IPS-NIHi7 (cell line): ENCODE measurements around the gene TMEM135.
"Not testable (repeated sequence)": the region's sequence is repeated elsewhere in the genome, so short reads cannot be mapped to it uniquely, and the experiment has no call there.

Experiments
- DNase-seq: peaks from one replicate; pipeline ENCODE4 v3.0.0; 2012; ENCODE audit warnings: mixed read lengths; ENCODE audit errors: extremely low spot score

TMEM135 gene

DNA sequence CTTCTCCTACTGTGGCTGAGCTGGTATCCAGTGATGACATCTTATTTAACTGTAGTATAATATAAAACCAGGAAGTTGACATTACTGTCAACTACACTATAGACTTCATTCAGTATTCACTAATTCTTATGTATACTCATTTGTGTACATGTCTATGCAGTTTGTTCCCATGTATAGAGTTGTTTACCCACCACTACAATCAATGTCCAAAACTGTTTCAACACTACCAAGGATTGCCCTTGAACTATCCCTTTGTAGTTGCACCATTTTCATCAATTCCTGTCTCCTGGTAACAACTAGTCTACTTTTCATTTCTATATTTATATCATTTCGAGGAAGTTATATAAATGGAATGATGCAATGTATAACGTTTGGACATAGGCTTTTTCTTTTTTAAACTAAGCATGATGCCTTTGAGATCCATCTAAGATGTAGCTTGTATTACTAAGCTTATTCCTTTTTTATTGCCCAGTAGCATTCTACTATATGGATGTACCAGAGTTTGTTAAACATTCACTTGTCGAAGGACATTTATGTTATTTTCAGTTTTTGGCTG lies 39.2 kb downstream of the TMEM135 start:
- no peak for DNase-seq

GRCh38 chr11:87081358-87081757 lies 43.6 kb downstream of the TMEM135 start:
- no peak for DNase-seq

- DNase-seq = no peak
Observed at GRCh38 chr11:87082590-87082989, 44.9 kb downstream of the TMEM135 start.

- peak; percentile 37 for DNase-seq
Observed at GRCh38 chr11:87083029-87083428, 45.3 kb downstream of the TMEM135 start.

- no peak for DNase-seq
Observed at GRCh38 chr11:87092159-87092558, 54.4 kb downstream of the TMEM135 start.

DNA sequence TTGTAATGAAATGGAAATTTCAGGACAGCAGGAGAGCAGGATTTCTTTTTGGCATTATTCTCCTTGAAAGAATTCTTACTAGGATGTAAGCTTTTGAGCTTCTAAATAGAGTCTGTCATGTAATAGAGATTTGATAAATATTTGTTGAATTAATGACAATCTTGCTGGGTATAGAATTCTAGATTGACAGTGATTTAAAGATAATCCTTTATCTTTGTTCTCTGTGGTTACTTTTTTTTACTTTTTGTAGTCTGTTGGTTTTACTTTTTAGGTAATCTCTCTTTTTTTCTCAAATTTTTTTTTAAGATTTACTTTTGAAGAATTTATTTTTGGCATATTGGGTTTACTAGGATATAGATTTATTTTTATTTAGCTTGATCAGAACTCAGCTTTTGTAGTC lies 54.8 kb downstream of the TMEM135 start:
- no peak for DNase-seq

- DNase-seq = peak; percentile 75
Observed at GRCh38 chr11:87097582-87097981, 59.8 kb downstream of the TMEM135 start.

DNA sequence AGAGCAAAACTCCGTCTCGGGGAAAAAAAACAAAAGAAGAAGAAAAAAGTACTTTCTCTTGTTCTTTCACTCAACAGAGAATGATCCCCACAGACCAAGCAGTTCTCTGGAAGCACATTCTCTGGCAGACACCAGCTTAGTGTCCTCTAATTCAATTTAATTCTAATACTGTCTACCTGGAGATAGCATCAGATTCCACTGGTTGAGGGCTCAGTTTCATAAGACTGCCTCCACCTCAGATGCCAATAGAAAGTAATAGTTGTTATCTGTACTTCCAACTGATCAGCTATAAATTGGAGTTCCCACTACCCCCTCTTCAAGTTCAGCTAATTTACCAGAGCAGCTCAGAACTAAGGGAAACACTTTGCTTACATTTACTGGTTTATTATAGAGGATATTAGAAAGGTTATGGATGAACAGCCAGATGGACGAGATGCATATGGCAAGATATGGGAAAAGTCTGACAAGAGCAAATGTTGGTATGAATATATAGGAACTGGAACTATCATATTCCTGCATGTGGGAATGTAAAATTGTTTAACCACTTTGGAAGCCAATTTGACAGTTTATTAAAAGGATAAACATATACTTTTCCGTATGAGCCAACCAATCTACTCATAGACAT lies 64.3 kb downstream of the TMEM135 start:
- no peak for DNase-seq

- DNase-seq = not testable (repeated sequence)
Observed at GRCh38 chr11:87105826-87106225, 68.1 kb downstream of the TMEM135 start.

GRCh38 chr11:87107379-87107778 lies 69.6 kb downstream of the TMEM135 start:
- not testable (repeated sequence) for DNase-seq

DNA sequence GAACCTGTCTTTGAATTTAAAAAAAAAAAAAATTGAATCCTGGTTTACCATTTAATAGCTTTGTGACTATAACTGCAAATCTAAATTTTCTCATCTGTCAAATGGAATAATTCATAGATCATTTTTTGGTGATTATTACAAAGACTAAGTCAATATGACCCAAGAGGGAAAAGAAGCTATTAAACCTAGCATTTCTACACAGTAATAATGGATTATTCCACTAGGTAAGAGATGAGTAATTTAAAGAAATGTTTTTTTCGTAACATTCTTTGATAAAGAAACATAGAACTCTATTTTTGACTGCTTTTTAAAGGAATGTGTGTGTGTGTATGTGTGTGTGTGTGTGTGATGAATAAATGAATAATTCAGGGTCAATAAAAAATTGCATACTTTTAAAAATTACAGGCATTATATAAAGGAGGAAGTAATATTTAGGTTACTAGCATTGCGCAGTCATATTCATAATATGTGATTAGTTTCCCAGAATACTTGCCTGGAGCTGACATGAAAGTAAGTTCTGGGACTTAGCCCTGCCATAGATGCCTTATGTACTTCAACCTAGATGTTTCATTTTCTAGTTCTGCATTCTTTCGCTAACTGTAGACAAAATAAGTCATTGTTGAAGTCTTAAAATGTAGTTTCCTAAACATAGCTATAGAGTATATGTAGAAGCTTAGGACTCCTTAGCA lies 72.9 kb downstream of the TMEM135 start:
- DNase-seq = no peak

DNA sequence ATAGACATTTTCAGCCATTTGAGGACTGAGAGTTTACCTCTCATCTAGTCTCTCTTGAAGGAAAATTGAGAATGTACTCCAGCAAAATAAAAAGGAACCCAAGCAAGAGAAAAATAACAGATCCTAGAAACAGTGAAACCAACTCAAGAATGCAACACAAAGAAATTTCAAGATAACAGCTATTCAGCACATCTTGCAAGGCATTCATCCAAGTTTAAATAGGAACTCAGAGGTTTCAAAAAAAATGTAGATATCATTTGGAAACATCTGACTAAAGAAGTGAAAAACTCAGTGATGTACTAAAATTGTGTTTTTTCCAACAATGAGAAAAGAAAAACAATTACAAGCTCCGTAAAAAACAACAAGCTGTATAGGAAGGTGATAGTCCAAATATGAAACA lies 76.4 kb downstream of the TMEM135 start:
- DNase-seq = no peak

DNA sequence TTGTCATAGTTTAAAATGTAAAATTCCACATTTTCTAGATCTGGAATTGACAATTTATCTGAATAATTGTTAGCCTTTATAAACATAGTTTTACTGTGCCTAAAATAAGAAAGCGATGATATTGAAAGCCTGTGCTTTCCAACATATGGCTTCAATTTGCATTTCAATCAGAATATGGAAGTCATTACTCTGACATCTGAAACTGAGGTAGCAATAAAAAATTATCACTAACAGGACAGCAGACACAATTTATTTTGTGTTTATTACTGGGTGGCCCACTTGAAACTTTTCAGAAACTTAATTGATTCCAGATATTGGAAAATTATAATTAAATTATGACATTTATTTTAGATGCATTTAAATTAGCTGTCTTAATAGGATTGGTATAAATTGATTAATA lies 78.5 kb downstream of the TMEM135 start:
- DNase-seq = no peak

DNA sequence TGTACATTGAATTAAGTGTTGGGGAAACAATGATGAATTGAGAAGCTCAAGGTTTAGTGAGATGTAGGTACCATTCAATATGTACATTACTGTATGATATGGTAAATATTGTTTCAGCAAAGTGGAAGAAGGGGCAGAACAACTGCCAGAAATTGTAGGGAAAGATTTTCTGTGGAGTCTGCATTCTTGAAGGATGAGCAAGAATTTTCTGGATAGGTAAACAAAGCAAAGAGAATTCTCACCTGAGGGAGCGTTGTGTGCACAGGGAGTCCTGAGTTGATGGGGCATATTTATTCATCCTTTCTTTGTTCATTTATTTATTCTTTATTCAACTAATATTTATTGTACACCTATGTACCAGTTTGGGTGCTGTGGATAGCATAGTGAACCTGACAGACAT lies 83.2 kb downstream of the TMEM135 start:
- no peak for DNase-seq

DNA sequence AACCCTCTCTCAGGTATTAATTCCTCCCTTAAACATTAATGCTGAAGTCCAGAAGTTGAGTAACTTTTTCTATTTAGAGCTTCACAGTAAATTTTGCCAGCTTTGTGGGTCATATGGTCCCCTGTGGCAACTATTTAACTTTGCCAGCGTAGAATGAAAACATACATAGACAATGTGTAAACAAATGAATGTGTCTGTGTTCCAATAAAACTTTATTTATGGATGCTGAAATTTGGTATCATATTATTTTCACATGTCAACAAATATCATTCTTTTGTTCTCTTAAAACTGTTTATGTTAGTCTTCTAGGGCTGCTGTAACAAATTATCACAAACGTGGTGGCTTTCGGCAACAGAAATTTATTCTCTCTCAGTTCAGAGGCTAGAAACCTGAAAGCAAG lies 85.1 kb downstream of the TMEM135 start:
- DNase-seq = no peak

DNA sequence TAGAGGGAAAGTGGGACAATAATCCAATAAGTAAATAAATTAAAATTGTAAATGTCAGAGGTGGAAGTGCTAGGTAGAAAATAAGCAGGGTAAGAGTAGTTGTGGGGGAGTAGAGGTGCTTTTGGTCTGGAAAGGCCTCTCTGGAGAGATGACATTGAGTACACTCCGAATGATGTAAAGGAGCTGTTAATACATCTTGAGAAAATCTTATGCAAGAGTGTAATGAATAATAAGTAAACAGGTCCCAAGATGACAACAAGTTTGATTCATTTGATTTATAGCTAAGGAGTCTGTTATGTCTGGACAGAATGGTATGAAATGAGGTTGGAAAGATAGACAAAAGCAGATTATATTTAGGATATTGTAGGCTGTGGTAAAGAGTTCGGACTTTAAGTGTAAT lies 87.5 kb downstream of the TMEM135 start:
- no peak for DNase-seq

GRCh38 chr11:87127101-87127500 lies 89.4 kb downstream of the TMEM135 start:
- no peak for DNase-seq

- no peak for DNase-seq
Observed at GRCh38 chr11:87128372-87128771, 90.6 kb downstream of the TMEM135 start.

- no peak for DNase-seq
Observed at GRCh38 chr11:87134524-87135106, 96.9 kb downstream of the TMEM135 start.

GRCh38 chr11:87136236-87136635 lies 98.5 kb downstream of the TMEM135 start:
- no peak for DNase-seq

DNA sequence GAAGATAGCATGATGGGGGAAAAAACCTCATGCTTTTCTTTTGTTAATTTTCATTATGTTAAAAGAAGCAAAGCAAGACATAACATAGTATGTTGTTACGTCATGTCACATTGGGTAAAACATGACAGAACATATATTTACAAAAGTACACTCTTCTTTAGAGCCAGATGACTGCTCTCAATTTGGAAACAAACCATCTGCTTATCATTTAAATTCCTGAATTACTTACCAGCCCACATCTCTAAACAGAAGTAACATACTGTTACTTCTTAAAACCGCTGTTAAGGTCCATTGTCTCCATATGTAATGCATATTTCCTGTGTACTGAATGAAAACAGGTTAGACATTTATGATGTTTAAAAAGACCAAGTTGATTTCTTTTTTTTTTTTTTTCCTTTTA lies 100.0 kb downstream of the TMEM135 start:
- DNase-seq = no peak

- DNase-seq = no peak
Observed at GRCh38 chr11:87139475-87139874, 101.7 kb downstream of the TMEM135 start.

DNA sequence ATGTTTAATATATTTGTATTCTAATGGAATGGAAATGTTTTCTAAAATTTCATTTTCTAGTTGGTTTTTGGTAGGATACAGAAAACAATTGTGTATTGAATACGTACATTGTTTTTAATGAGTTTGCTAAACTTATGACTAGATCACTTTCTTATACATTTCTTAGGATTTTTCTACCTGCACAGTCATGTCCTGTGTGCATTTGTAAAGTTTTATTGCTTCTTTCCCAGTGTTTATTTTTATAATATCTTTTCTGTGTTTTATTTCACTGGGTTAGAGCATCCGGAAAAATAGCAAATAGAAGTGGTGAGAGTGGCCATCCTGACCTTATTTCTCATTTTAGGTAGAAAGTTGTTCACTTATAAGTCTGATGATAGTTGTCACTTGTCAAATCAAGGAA lies 103.6 kb downstream of the TMEM135 start:
- no peak for DNase-seq
